K562 (cell line): ENCODE results near the gene SLC26A6. TPM values are rescaled to one million over a fixed set of nuclear protein-coding genes. Genes with fewer than 3 reads are reported as not detected.

Source experiments
- DMBX1 ChIP-seq: fragments of 250-450 bp; sonication (Bioruptor Pico); IDR thresholded peaks from 2 replicates; pipeline ENCODE4 v1.8.0; 2022; ENCODE audit warnings: inconsistent platforms, mild to moderate bottlenecking, moderate library complexity, borderline replicate concordance
- E2F8 ChIP-seq: fragments of 450-650 bp; IDR thresholded peaks from 2 replicates; pipeline ENCODE4 v1.7.1; 2018; ENCODE audit warnings: mild to moderate bottlenecking, low read depth; ENCODE audit not compliant: partially characterized antibody
- ELK1 ChIP-seq: sonication (generic); formaldehyde crosslinking; IDR thresholded peaks from 2 replicates; pipeline ENCODE4 v1.8.1; 2022; ENCODE audit warnings: missing genetic modification reagents
- FUS ChIP-seq: fragments of 200-400 bp; formaldehyde crosslinking; optimal IDR thresholded peaks from 2 replicates; pipeline ENCODE3; 2017; ENCODE audit warnings: low read depth, low read length
- JUNB ChIP-seq: fragments of 450-650 bp; formaldehyde crosslinking; conservative IDR thresholded peaks from 2 replicates; pipeline ENCODE4 v1.4.0; 2020; ENCODE audit warnings: mild to moderate bottlenecking
- LARP7 ChIP-seq: fragments of 450-650 bp; IDR thresholded peaks from 2 replicates; pipeline ENCODE4 v1.6.1; 2016
- MAFK ChIP-seq: IDR thresholded peaks from 2 replicates; pipeline ENCODE4 v1.6.1; 2011; ENCODE audit warnings: low read length, improper control_type of control experiment
- PHF20 ChIP-seq: fragments of 450-650 bp; IDR thresholded peaks from 2 replicates; pipeline ENCODE4 v1.6.1; 2018; ENCODE audit not compliant: partially characterized antibody
- PRMT5 ChIP-seq: sonication (generic); formaldehyde crosslinking; IDR thresholded peaks from 2 replicates; pipeline ENCODE4 v1.5.0; 2020; ENCODE audit warnings: missing genetic modification reagents
- RFX5 ChIP-seq: IDR thresholded peaks from 2 replicates; pipeline ENCODE4 v1.6.1; 2011; ENCODE audit warnings: low read depth, mild to moderate bottlenecking, improper control_type of control experiment, low read length
- SLC30A9 ChIP-seq: fragments of 250-450 bp; sonication (Bioruptor Pico); IDR thresholded peaks from 2 replicates; pipeline ENCODE4 v1.8.0; 2022; ENCODE audit warnings: mild to moderate bottlenecking, moderate library complexity
- SMARCA4 ChIP-seq: fragments of 450-650 bp; IDR thresholded peaks from 2 replicates; pipeline ENCODE4 v1.6.1; 2016
- ZNF512 ChIP-seq: IDR thresholded peaks from 2 replicates; pipeline ENCODE4 v1.6.1; 2016; ENCODE audit warnings: missing genetic modification characterization, missing compliant biosample characterization
- ZNF717 ChIP-seq: fragments of 250-450 bp; sonication (Bioruptor Pico); IDR thresholded peaks from 2 replicates; pipeline ENCODE4 v1.5.0; 2021
- ZNF76 ChIP-seq: fragments of 250-450 bp; sonication (Bioruptor Pico); IDR thresholded peaks from 2 replicates; pipeline ENCODE4 v1.4.0; 2020; ENCODE audit warnings: mild to moderate bottlenecking, moderate library complexity, borderline replicate concordance
- ZNF764 ChIP-seq: fragments of 250-450 bp; sonication (Bioruptor Pico); IDR thresholded peaks from 2 replicates; pipeline ENCODE4 v1.4.0; 2020; ENCODE audit warnings: low read depth, mild to moderate bottlenecking, moderate library complexity
- polyA plus RNA-seq, 8 experiments: library from polyadenylated mRNA; depleted of rRNA in 4 of 8; stranded (reverse) in 5 of 8; unstranded in 3 of 8; fragments of >200 nt; fragmentation: Nextera tagmentation in 2 of 8; fragmentation: Illumina TruSeq in 1 of 8; extraction: Ambion mirVana in 2 of 8; extraction: Trizol in 1 of 8; gene quantifications; 2 replicates each; pipeline versions ENCODE4 v1.2.1 to v1.2.3, GENCODE V29; 2011 to 2014; ENCODE audit warnings: inconsistent platforms in 1 of 8, missing spikeins in 1 of 8
- total RNA-seq, 7 experiments: library from RNA; depleted of rRNA in 6 of 7; stranded (reverse); fragments of >200 nt in 6 of 7; fragmentation: Illumina TruSeq in 2 of 7; extraction: Trizol in 2 of 7; gene quantifications; 2 replicates each; pipeline versions ENCODE4 v1.2.1 to v1.2.3, GENCODE V29; 2011 to 2021; ENCODE audit warnings: low replicate concordance in 1 of 7
- TF ChIP-seq, protein P1 (sequence below): fragments of 450-650 bp; IDR thresholded peaks from 2 replicates; pipeline ENCODE4 v1.6.1; 2016; ENCODE audit warnings: borderline replicate concordance
- TF ChIP-seq, protein P2 (sequence below): sonication (generic); formaldehyde crosslinking; IDR thresholded peaks from 2 replicates; pipeline ENCODE4 v1.8.0; 2022; ENCODE audit warnings: missing genetic modification reagents, mild to moderate bottlenecking, borderline replicate concordance

The SLC26A6 gene
- total and polyA plus RNA-seq, 9 of the 15 experiments (the other 6 are each of a cell fraction or from before 2014, with no cell fraction given), result 2.1 to 27.2 (median 14.8) TPM

DNA sequence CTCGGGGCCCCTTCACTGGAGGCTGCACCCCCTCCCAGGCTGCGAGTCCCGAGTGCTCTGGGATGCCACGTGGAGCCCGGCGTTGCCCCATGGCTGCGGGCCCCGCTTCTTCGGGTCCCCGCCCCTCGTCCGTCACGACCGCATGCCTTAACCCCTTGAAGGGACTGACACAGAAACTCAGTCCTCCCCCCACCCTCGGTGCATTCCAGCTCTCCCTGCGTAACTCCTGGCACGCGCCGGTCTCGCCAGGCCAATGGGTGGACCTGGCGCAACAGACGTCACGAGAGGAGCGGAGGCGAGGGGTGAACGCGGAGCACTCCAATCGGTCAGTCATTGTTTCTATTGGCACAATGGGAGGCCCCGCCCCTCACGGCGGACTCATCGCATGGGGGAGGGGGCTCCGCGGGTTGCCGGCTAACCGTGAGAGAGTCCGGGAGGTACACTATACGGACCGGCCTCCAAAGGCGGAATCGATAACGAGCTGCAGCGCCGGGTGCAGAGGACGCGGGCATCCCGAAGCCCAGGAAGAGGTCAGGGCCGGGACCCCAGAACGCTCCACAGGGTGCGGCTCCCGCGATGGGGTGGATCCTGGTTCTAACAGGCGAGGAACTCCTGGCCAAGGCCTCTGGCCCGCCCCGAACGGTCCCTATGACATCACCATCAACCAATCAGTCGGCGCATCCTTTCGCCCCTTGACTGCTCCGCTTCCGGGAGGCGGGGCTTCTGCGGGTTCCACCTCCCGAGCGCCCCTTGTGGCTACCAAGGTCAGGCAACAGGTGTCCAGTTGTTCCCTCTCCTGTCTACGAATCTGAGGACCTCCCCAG lies 28.4 kb upstream of the SLC26A6 start (continued):
- TF ChIP-seq MAFK (no peak), PHF20 (peak; percentile 28), FUS (no peak), ZNF764 (CRISPR knock-in tag) (no peak), SMARCA4 (no peak), ZNF512 (tag) (no peak), E2F8 (peak; percentile 69), SLC30A9 (CRISPR knock-in tag) (no peak), DMBX1 (CRISPR knock-in tag) (no peak), ELK1 (CRISPR knock-in tag) (no peak), ZNF76 (no peak), PRMT5 (CRISPR knock-in tag) (no peak), ZNF717 (CRISPR knock-in tag) (no peak), RFX5 (no peak; the same call in 1 of the 2 replicates), JUNB (CRISPR knock-in tag) (no peak), LARP7 (no peak)
- TF ChIP-seq, protein P1, sequence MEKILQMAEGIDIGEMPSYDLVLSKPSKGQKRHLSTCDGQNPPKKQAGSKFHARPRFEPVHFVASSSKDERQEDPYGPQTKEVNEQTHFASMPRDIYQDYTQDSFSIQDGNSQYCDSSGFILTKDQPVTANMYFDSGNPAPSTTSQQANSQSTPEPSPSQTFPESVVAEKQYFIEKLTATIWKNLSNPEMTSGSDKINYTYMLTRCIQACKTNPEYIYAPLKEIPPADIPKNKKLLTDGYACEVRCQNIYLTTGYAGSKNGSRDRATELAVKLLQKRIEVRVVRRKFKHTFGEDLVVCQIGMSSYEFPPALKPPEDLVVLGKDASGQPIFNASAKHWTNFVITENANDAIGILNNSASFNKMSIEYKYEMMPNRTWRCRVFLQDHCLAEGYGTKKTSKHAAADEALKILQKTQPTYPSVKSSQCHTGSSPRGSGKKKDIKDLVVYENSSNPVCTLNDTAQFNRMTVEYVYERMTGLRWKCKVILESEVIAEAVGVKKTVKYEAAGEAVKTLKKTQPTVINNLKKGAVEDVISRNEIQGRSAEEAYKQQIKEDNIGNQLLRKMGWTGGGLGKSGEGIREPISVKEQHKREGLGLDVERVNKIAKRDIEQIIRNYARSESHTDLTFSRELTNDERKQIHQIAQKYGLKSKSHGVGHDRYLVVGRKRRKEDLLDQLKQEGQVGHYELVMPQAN, result peak; percentile 64; the same call in 1 of the 2 replicates
- TF ChIP-seq, protein P2, sequence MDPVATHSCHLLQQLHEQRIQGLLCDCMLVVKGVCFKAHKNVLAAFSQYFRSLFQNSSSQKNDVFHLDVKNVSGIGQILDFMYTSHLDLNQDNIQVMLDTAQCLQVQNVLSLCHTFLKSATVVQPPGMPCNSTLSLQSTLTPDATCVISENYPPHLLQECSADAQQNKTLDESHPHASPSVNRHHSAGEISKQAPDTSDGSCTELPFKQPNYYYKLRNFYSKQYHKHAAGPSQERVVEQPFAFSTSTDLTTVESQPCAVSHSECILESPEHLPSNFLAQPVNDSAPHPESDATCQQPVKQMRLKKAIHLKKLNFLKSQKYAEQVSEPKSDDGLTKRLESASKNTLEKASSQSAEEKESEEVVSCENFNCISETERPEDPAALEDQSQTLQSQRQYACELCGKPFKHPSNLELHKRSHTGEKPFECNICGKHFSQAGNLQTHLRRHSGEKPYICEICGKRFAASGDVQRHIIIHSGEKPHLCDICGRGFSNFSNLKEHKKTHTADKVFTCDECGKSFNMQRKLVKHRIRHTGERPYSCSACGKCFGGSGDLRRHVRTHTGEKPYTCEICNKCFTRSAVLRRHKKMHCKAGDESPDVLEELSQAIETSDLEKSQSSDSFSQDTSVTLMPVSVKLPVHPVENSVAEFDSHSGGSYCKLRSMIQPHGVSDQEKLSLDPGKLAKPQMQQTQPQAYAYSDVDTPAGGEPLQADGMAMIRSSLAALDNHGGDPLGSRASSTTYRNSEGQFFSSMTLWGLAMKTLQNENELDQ (CRISPR knock-in tag), result peak; percentile 59; the same call in 1 of the 2 replicates
